ENCODE results near the gene ASXL1.

DNA sequence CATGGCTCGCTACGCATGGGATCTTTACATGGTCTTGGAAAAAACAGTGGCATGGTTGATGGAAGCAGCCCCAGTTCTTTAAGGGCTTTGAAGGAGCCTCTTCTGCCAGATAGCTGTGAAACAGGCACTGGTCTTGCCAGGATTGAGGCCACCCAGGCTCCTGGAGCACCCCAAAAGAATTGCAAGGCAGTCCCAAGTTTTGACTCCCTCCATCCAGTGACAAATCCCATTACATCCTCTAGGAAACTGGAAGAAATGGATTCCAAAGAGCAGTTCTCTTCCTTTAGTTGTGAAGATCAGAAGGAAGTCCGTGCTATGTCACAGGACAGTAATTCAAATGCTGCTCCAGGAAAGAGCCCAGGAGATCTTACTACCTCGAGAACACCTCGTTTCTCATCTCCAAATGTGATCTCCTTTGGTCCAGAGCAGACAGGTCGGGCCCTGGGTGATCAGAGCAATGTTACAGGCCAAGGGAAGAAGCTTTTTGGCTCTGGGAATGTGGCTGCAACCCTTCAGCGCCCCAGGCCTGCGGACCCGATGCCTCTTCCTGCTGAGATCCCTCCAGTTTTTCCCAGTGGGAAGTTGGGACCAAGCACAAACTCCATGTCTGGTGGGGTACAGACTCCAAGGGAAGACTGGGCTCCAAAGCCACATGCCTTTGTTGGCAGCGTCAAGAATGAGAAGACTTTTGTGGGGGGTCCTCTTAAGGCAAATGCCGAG is 78.2 kb downstream of the ASXL1 start:
- TF ChIP-seq, protein P1, sequence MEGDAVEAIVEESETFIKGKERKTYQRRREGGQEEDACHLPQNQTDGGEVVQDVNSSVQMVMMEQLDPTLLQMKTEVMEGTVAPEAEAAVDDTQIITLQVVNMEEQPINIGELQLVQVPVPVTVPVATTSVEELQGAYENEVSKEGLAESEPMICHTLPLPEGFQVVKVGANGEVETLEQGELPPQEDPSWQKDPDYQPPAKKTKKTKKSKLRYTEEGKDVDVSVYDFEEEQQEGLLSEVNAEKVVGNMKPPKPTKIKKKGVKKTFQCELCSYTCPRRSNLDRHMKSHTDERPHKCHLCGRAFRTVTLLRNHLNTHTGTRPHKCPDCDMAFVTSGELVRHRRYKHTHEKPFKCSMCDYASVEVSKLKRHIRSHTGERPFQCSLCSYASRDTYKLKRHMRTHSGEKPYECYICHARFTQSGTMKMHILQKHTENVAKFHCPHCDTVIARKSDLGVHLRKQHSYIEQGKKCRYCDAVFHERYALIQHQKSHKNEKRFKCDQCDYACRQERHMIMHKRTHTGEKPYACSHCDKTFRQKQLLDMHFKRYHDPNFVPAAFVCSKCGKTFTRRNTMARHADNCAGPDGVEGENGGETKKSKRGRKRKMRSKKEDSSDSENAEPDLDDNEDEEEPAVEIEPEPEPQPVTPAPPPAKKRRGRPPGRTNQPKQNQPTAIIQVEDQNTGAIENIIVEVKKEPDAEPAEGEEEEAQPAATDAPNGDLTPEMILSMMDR (conservative IDR thresholded peaks at IDR 0.05; ENCODE audit: low read depth in 2 of 2) = no peak
- TF ChIP-seq ZNF331 (CRISPR knock-in tag; IDR thresholded peaks at IDR 0.05; ENCODE audit: low read depth) = no peak

Data from GM23338 (cell line).